GM18868 (cell line): ENCODE measurements around the gene TMEM121.

Experiments used
- ATAC-seq: cut with Tn5 transposase; IDR thresholded peaks from one replicate; pipeline ENCODE4 v1.9.1; 2021; ENCODE audit warnings: mild to moderate bottlenecking, moderate library complexity; ENCODE audit not compliant: unreplicated experiment

The TMEM121 gene

GRCh38 chr14:105486974-105487448 lies 39.4 kb upstream of the TMEM121 start:
- ATAC-seq, result no peak

- ATAC-seq, result no peak
Observed at GRCh38 chr14:105487449-105487985, 38.9 kb upstream of the TMEM121 start.

DNA sequence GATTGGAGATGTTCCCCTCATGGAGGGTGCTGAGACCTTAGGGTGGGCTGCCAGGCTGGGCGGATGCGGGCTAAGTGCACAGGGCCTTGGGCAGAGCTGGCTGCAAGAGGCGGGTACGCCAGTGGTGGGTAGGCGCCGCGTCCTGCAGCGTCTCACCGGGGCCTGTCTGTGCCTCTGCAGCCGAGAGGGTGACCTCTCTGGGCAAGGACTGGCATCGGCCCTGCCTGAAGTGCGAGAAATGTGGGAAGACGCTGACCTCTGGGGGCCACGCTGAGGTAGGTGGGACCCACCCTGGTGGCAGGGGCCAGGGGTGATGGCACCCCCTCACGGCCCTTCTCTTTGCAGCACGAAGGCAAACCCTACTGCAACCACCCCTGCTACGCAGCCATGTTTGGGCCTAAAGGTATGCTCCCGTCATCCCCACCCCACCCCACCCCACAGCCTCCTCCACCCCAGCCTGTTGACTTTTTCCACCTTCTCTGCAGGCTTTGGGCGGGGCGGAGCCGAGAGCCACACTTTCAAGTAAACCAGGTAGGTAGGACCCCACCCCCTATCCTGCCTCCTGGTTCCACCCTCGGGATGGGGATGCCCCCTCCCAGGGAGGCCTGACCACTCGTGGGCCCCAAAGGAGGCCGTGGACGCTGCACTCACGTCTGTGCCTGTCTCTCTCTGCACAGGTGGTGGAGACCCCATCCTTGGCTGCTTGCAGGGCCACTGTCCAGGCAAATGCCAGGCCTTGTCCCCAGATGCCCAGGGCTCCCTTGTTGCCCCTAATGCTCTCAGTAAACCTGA lies 38.2 kb upstream of the TMEM121 start:
- ATAC-seq, result no peak

DNA sequence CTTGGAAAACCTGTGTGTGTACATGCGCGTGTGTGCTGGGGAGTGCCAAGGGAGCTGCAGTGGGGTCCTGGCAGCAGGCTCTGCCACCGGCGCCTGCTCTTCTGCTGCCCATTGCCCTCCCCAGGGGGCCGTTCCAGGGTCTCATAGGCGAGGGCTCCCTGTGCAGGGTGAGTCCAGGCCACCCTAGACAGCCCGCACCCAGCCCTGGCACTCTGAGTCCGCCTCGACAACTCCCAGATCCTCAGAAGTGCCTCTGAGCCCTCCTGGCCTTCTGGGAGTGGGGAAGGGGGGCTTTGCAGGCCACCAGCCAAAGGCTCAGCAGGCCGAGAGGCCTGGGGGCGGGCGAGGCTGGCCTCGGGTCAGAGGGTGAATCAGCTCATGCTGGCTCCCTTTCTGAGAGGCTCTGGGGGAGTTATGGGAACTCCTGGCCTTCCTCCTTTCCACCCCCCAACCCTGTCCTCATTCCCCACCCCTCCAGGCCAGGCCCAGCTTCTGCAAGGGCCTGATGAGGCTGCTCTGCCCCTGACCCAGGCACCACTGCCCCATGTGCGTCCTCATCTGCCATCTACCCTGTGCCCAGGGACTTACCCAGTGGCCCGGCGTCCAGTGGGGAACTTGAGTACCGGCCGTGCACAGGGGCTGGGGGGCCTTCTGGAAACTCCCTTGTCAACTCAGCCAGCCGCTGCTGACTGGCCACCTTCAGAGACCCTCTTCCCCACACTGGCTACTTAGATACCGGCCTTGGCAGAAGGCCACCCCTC lies 37.4 kb upstream of the TMEM121 start:
- no peak for ATAC-seq

DNA sequence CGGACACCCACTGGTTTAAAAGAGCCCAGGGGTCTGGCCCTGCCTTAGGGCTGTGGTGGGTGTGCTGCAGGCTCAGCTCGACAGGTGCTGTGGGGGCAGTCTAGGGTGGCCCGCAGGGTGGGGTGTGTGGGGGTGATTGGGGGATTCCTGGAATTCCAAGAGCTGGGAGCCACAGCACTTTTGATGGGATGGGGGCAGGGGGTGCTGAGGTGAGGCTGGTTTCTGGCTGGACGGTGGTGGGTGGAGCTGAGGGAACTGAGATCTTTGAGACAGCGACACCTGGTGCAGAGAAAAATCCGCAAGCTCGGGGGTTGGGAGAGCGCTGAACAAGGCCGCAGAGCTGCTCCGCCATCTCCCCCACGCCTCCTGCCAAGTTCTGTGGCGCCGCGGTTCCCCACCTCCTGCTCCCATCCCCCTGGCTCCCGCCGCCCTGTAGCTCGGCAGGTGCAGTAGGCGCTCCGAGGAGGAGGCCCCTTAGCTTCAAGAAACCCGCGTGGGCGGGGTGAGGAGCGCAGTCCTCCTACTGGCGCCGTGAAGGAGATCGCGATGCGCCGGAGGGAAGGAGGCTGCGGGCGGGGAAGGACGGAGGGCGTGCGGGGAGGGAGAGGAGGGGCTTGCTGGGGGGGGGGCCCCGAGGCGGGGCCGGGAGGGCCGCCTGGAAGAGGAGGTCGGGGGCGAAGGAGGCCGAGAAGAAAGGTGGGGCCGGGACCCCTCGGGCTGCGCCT lies 36.7 kb upstream of the TMEM121 start:
- ATAC-seq, result no peak

- no peak for ATAC-seq
Observed at GRCh38 chr14:105490267-105490571, 36.2 kb upstream of the TMEM121 start.

- peak; percentile 74 for ATAC-seq
Observed at GRCh38 chr14:105490572-105491365, 35.6 kb upstream of the TMEM121 start, which contains the start of gene TEDC1. Gene TEDC1 (plus strand): TSS chr14:105491246. CDS start chr14:105491376, 130 bp downstream.

- ATAC-seq, result no peak
Observed at GRCh38 chr14:105491366-105491973, 34.9 kb upstream of the TMEM121 start.

DNA sequence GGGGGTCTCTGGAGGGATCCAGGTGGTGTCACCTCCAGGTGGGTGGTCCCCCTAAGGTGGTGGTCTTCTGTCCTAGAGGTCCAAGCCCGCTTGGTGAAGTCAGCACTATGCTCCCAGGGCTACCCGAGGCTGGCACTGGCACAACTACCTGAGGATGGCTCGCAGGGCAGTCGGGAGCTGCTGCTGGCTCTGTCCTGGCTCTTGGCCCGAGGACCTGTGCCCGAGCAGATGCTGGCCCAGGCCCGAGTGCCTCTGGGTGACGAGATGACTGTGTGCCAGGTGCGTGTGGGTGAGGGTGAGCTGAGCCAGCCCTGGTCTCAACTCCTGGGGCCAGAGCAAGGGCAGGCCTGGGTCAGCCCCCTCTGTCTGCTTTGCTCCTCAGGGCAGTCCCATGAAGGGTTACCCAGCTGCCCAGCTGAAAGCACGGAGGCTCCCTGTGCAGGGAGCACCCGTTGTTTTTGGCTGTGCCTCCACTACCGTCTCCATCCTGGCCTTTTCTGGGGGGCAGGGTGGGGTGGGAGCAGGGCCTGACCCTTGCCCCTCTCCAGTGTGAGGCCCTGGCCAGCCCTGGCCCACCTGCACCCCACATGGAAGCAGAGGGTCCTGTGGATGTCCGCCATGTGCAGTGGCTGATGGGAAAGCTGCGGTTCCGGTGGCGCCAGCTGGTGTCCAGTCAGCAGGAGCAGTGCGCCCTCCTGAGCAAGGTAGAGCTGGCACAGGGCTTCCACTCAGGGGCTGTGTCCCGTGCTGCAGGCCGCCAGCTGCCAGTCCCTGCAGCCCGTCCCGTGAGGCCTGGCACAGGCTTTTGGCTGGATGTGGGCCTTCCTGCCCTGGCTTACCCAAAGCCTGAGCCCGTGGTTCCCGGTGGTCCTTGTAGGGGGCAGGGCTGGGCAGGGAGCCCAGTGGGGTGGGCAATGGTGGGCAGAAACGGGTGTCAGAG lies 34.1 kb upstream of the TMEM121 start:
- no peak for ATAC-seq

- no peak for ATAC-seq
Observed at GRCh38 chr14:105492971-105493871, 33.2 kb upstream of the TMEM121 start.

GRCh38 chr14:105493921-105494605 lies 32.3 kb upstream of the TMEM121 start:
- no peak for ATAC-seq

DNA sequence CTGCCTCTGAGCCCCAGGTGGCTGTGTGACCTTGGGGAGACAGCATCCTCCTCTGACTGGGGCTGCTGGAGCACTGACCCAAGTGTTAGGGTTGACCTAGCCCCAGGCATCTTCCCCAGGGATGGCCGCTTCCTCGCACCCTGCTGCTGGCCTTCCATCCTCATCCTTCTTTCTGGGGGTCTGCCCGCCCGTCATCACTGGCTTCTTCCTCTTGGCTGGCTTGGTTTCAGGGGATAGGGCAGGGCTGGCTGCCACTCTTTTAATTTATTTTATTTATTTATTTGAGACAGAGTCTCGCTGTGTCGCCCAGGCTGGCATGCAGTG lies 31.8 kb upstream of the TMEM121 start:
- no peak for ATAC-seq

GRCh38 chr14:105495101-105495989 lies 31.0 kb upstream of the TMEM121 start:
- ATAC-seq, result no peak

- ATAC-seq, result no peak
Observed at GRCh38 chr14:105495990-105496830, 30.2 kb upstream of the TMEM121 start.

DNA sequence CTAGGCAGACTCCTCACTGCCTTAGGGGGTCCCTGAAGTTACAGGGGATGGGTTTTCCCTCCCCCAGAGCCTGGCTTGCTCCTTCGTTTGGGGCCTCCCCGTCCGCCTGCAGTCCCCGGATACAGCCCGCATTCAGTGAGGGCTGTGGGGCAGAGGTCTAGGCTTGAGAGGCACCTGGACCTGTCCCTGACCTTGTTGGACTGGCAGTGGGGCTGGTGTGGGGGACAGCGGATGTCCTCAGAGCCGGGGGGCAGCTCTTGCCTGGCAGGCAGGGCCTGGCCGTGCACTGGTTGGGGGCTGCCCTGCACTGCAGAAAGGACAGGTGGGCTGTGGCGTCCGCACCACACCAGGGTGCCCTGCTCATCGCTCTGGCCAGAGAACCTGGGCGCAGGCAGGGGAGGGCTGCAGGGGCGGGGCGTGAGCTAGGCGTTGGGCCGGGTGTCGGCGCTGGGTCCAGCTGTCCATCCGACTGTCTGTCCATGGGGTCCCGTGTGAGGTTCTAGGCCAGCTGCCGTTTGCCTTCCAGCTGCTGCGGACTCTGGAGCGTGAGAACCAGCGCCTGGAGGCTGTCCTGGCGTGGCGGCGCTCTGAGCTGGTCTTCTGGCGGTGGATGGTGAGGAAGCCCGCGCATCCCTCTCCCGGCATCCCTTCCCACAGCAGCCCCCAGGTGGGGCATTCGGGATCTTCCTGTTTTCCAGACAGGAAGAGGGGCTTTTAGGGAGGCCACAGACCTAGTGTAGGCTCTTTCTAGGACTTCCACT lies 29.4 kb upstream of the TMEM121 start:
- ATAC-seq, result no peak
